Osteoblast (primary cell): ENCODE measurements around the gene CD200R1L. TPM values are rescaled to one million over a fixed set of nuclear protein-coding genes. Genes with fewer than 3 reads are reported as not detected.

Experiments used
- DNase-seq: peaks from one replicate; pipeline ENCODE4 v3.0.0; 2011; ENCODE audit warnings: low spot score, mixed read lengths; ENCODE audit not compliant: insufficient read length; ENCODE audit errors: missing footprints
- H2AFZ ChIP-seq: 2 replicates; pipeline ENCODE4 v1.6.0; 2011; ENCODE audit warnings: mild to moderate bottlenecking, low read length
- H3K27ac ChIP-seq: 2 replicates; pipeline ENCODE4 v1.5.1; 2011; ENCODE audit warnings: mild to moderate bottlenecking, low read depth, low read length, moderate library complexity
- H3K27me3 ChIP-seq: 2 replicates; pipeline ENCODE4 v1.6.0; 2012; ENCODE audit warnings: mild to moderate bottlenecking, control low read depth, inconsistent platforms, low read length, moderate library complexity; ENCODE audit not compliant: insufficient read depth
- H3K36me3 ChIP-seq: 2 replicates; pipeline ENCODE4 v1.5.1; 2011; ENCODE audit warnings: mild to moderate bottlenecking, low read length, control low read depth, moderate library complexity; ENCODE audit not compliant: insufficient read depth
- H3K4me1 ChIP-seq: 2 replicates; pipeline ENCODE4 v1.5.1; 2011; ENCODE audit warnings: mild to moderate bottlenecking, low read length, control low read depth, moderate library complexity; ENCODE audit not compliant: insufficient read depth
- H3K4me2 ChIP-seq: 2 replicates; pipeline ENCODE4 v1.6.0; 2011; ENCODE audit warnings: mild to moderate bottlenecking, low read length; ENCODE audit not compliant: insufficient read depth
- H3K4me3 ChIP-seq: fragments of 200-600 bp; sonication (generic); 3 replicates; pipeline ENCODE4 v1.5.1; 2012; ENCODE audit warnings: mild to moderate bottlenecking, low read length, inconsistent platforms; ENCODE audit not compliant: insufficient read depth
- H3K79me2 ChIP-seq: 2 replicates; pipeline ENCODE4 v1.6.0; 2012; ENCODE audit warnings: mild to moderate bottlenecking, low read length, control low read depth, inconsistent platforms; ENCODE audit not compliant: insufficient read depth
- H3K9me3 ChIP-seq: 2 replicates; pipeline ENCODE4 v1.5.1; 2011; ENCODE audit warnings: low read depth, low read length, control low read depth
- H4K20me1 ChIP-seq: 2 replicates; pipeline ENCODE4 v1.6.0; 2012; ENCODE audit warnings: mild to moderate bottlenecking, low read length, control low read depth; ENCODE audit not compliant: insufficient read depth
- total RNA-seq: library from RNA; depleted of rRNA; stranded (reverse); fragments of >200 nt; gene quantifications from 2 replicates; pipeline ENCODE4 v1.2.3, GENCODE V29; 2012
- TF ChIP-seq, protein P1 (sequence below): IDR thresholded peaks from 2 replicates; pipeline ENCODE4 v1.5.1; 2011; ENCODE audit warnings: mild to moderate bottlenecking, low read depth, low read length, moderate library complexity; ENCODE audit errors: extremely low read depth

Gene CD200R1L
- total RNA-seq, 1 donor = not detected

DNA sequence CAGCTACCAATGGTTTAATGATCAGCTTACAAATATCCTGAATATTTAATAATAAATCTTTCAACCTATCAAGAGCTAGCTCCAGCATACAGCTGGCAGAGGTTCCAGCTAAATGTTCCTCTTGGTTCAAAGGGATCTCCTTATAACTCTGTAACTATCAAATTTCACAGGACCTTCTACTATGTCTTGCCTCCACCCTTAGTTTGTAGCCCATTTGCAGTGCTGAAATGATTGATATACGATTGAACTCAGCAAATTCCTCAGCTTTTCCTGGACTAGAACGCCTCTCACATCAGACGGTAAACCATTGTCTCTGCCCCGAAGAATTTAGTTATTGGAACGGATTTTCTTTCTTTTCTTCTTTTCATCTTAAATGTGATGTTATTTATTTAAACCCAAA lies 41.5 kb downstream of the CD200R1L start:
- Histone ChIP-seq H3K79me2 (no peaks in the 10 kb centered on the region), H3K4me3 (no peak overlapping the region), H2AFZ (no peak overlapping the region), H3K9me3 (no peaks in the 10 kb centered on the region), H3K27me3 (no peaks in the 10 kb centered on the region), H3K4me1 (no peaks in the 10 kb centered on the region), H4K20me1 (no peaks in the 10 kb centered on the region), H3K4me2 (no peak overlapping the region), H3K27ac (no peak overlapping the region), H3K36me3 (no peaks in the 10 kb centered on the region)
- no peak for DNase-seq
- TF ChIP-seq, protein P1, sequence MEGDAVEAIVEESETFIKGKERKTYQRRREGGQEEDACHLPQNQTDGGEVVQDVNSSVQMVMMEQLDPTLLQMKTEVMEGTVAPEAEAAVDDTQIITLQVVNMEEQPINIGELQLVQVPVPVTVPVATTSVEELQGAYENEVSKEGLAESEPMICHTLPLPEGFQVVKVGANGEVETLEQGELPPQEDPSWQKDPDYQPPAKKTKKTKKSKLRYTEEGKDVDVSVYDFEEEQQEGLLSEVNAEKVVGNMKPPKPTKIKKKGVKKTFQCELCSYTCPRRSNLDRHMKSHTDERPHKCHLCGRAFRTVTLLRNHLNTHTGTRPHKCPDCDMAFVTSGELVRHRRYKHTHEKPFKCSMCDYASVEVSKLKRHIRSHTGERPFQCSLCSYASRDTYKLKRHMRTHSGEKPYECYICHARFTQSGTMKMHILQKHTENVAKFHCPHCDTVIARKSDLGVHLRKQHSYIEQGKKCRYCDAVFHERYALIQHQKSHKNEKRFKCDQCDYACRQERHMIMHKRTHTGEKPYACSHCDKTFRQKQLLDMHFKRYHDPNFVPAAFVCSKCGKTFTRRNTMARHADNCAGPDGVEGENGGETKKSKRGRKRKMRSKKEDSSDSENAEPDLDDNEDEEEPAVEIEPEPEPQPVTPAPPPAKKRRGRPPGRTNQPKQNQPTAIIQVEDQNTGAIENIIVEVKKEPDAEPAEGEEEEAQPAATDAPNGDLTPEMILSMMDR = no peak

DNA sequence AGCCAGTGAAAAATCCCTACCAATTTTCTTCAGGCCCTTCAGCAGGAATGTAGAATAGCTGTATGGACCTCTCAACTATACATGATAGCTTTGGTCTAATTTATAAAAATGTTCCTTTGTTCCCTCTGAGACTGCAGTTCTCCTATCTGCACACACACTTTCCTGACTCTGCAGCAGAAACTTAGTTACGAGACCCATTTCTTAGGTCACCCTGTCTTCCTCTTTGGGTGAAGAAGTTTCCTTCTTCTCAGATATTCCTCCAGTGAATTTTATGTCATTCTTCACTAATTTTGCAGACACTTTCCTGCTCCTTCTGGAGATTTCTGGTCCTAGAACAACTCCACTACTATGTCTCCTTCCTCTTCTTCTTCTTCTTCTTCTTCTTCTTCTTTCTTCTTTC lies 42.6 kb downstream of the CD200R1L start:
- TF ChIP-seq, protein P1 = no peak
- H2AFZ ChIP-seq = no peak overlapping the region

DNA sequence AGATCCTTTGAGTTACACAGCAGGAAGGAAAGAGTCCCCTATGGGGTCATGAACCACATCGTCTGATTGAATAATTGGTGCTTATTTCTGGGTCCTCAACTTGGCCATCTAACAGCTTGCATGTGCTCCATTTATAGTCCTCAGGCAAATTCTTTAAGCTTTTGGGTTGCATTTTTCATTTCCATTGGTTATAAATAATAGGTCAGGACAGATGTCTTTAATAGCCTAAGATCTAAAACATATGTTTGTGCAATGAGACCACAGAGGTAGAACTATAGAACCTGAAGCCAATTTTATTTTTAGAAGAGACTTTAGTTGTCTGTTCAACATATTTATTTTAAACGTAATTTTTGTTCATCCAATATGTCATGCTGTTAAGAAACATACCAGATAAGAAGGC lies 43.2 kb downstream of the CD200R1L start:
- Histone ChIP-seq H3K4me3 (no peak overlapping the region), H2AFZ (no peak overlapping the region), H3K4me1 (no peaks in the 10 kb centered on the region), H3K4me2 (no peak overlapping the region), H3K36me3 (no peaks in the 10 kb centered on the region), H3K27ac (no peak overlapping the region), H3K9me3 (no peaks in the 10 kb centered on the region), H3K79me2 (no peaks in the 10 kb centered on the region), H3K27me3 (no peaks in the 10 kb centered on the region), H4K20me1 (no peaks in the 10 kb centered on the region)
- TF ChIP-seq, protein P1 = no peak
- no peak for DNase-seq

More for the DNA sequence above, 42.6 kb downstream of the CD200R1L start:
- Histone ChIP-seq H3K9me3 (no peaks in the 10 kb centered on the region), H3K36me3 (no peaks in the 10 kb centered on the region), H3K4me3 (no peak overlapping the region), H4K20me1 (no peaks in the 10 kb centered on the region), H3K4me1 (no peaks in the 10 kb centered on the region), H3K27me3 (no peaks in the 10 kb centered on the region), H3K4me2 (no peak overlapping the region), H3K27ac (no peak overlapping the region), H3K79me2 (no peaks in the 10 kb centered on the region)
- no peak for DNase-seq

DNA sequence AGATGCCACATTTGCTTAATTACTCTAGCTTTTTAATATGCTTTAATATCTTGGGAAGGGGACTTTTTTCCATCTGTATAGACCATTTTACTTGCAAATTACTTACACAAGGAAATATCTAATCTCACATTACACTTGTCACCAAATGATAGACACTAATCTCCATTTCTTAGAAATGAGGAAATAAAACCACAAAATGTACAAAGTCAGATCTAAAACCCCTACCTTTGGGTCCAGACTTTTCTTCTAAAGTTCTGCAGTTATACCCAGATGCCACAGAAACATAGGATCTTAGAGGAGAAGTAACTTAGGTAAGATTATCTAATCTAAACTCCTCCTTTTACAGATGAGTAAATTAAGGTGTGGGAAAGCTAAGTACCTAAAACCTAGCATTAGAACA lies 44.3 kb downstream of the CD200R1L start:
- H3K79me2 ChIP-seq = no peaks in the 10 kb centered on the region
- no peak for DNase-seq
- H3K4me1 ChIP-seq = no peaks in the 10 kb centered on the region
- no peak overlapping the region for H3K4me3 ChIP-seq
- H4K20me1 ChIP-seq = no peaks in the 10 kb centered on the region
- no peaks in the 10 kb centered on the region for H3K36me3 ChIP-seq
- no peak overlapping the region for H3K4me2 ChIP-seq
- H3K27me3 ChIP-seq = no peaks in the 10 kb centered on the region
- no peaks in the 10 kb centered on the region for H3K9me3 ChIP-seq
- no peak overlapping the region for H3K27ac ChIP-seq
- TF ChIP-seq, protein P1 = no peak
- no peak overlapping the region for H2AFZ ChIP-seq
